ENCODE measurements around the gene INCA1.

DNA sequence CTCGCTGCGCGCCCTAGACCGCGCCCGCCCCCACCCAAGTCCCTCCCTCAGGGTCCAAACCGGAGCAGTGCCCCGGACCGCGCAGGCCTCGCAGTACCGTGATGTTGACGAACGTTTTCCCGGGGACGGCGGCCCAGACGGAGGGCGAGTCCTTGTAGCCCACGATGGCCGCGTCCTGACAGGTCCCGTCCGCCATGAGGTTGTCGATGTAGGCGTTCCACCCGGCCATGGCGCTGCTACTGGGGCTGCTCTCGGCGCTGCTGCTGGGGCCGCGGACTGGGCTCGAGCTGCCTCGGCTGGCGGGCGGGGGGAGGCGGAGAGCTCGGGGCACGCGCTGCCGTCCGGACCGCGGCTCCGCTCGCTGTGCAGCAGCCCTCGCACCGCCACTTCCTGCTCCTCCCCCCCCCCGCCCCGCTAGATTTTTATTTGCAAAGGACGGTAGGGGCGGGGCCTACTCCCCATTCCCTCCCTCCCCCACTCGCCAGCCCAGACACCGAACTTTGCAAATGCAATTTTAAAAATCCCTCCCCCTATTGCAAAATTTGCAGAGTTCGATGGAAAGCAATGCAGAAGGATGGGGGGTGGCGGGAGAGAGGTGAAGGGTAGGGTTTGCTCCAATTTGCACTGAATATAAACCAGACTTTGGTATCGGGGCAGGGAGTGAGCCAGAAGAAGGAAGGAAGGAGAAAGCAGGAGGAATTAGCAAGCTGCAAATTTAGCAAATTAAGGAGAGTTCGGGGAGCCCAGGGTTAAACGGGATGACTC is 49.0 kb downstream of the INCA1 start, which contains the start of gene PFN1:
- TF ChIP-seq GATA3 (IDR thresholded peaks at IDR 0.05; ENCODE audit: low read depth, low read length): no peak
- no peak for TF ChIP-seq GATA2 (IDR thresholded peaks at IDR 0.05; ENCODE audit: low read depth, low read length)

Data from SH-SY5Y (cell line).